H54 (cell line): ENCODE data around the gene S100P.
A peak's percentile ranks its signal among the peaks of the same experiment; 100 is the strongest.
"Not testable (repeated sequence)": the region's sequence is repeated elsewhere in the genome, so short reads cannot be mapped to it uniquely, and the experiment has no call there.

ENCODE experiments used
- DNase-seq: peaks from one replicate; pipeline ENCODE4 v3.0.0; 2011; ENCODE audit warnings: low spot score, mixed read lengths; ENCODE audit not compliant: insufficient read length
- FAIRE-seq: peaks from 3 replicates; lab custom pipeline; 2011; peaks lifted over from hg19 to GRCh38; lab: Jason Lieb, UNC
- POLR2A ChIP-seq: IDR thresholded peaks from 2 replicates; pipeline ENCODE4 v1.6.1; 2011; ENCODE audit warnings: low read depth, mild to moderate bottlenecking, low read length

The S100P gene

DNA sequence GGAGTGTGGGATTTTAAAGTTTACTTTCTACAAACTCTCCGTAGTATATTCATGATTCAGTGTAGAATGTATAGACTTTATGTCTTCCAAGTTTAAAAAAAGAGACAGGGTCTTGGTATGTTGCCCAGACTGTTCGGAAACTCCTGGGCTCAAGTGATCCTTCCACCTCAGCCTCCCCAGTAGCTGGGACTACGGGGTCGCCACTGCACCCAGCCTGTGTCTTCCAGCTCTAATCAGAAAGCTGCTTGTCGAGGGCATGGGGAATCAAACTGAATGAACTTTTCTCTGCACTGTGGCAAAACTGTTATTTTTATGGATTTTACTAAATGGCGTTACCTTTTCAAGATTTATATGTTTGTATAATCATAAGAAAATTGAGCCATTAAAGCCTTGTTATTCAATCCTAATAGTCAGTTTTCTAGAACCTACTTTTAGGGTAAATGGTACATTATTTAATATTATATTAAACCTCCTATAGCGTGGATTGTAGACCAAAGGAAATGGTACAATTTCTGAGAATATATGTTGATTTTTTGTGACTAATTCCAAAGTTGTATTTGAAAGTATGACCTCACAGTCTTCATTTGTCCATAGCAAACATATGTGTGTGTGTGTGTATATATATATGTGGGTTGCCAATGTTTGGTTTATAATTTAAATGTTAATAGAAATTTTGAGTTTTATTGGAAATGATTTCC is 23.4 kb downstream of the S100P start:
- FAIRE-seq (no peak), DNase-seq (no peak)
- no peak for TF ChIP-seq POLR2A

GRCh38 chr4:6718932-6719610 is 25.4 kb downstream of the S100P start:
- FAIRE-seq (no peak), DNase-seq (no peak)
- no peak for TF ChIP-seq POLR2A

GRCh38 chr4:6719611-6720179 is 26.0 kb downstream of the S100P start:
- DNase-seq (no peak), FAIRE-seq (no peak)
- no peak for TF ChIP-seq POLR2A

GRCh38 chr4:6720202-6720699 is 26.6 kb downstream of the S100P start:
- FAIRE-seq (no peak), DNase-seq (peak; percentile 77)

GRCh38 chr4:6721121-6721520 is 27.4 kb downstream of the S100P start:
- TF ChIP-seq POLR2A = no peak
- FAIRE-seq = no peak
- DNase-seq = no peak

More at GRCh38 chr4:6720202-6720699, 26.6 kb downstream of the S100P start:
- no peak for TF ChIP-seq POLR2A

DNA sequence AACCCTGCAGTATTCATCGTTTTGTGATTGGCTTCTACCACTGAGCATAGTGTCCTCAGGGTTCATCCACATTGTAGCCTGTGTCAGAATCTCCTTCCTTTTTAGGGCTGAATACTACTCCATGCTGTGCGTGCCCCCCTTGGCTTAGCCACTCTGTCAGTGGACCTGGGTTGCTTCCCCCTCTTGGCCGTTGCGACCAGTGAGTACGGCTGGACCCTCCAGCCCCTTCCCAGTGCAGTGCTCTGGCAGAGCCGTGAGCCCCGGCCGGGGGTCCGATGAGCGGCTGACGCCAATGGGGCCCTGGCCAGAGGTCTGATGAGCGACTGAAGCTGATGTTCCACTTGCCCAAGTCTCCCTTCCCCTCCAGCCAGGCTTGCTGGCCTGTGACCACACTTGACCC is 29.2 kb downstream of the S100P start:
- FAIRE-seq (no peak), DNase-seq (no peak)
- no peak for TF ChIP-seq POLR2A

GRCh38 chr4:6723851-6724250 is 30.2 kb downstream of the S100P start:
- DNase-seq (no peak), FAIRE-seq (no peak)
- TF ChIP-seq POLR2A = no peak

GRCh38 chr4:6724421-6725111 is 30.9 kb downstream of the S100P start:
- FAIRE-seq (no peak), DNase-seq (no peak)
- TF ChIP-seq POLR2A = no peak

- FAIRE-seq, DNase-seq: not testable (repeated sequence)
- peak; percentile 10; the same call in 1 of the 2 replicates for TF ChIP-seq POLR2A
These were observed 31.8 kb downstream of the S100P start for GRCh38 chr4:6725427-6725961.

GRCh38 chr4:6727081-6727942 is 33.6 kb downstream of the S100P start:
- no peak for TF ChIP-seq POLR2A
- no peak for FAIRE-seq
- DNase-seq = no peak

- DNase-seq (no peak), FAIRE-seq (no peak)
- TF ChIP-seq POLR2A = no peak
These were observed 34.2 kb downstream of the S100P start for GRCh38 chr4:6727943-6728250.

DNA sequence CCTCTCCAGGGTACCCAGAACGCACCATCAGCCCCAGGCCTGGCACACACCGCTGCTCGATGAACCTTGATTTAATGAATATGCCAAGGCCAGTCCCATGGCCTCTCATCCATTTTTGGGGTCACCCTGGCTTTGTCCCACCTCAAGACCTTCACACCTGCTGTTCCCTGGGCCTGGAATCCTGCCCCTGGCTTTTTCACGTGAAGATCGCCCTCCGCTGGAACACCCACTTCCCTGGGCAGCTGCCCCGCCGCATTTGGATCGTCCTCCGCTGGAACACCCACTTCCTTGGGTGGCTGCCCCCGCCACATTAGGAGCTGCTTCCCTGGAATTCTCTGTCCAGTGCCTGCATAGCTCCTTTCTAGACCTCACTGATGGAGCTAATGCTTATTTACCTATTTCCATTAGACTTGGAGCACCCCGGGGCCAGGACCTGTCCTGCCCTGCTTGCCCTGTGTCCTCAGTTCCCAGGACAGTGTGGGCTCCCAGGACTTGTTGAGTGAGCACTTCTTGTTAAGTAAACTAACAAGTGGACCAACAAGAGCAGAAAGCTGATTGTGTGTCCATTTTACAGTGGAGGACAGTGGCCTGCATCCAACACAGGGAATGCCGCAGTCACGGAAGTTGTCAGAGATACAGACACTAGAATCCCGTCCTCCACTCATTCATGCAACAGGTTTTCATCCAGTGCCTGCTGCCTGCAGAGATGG is 34.8 kb downstream of the S100P start:
- no peak for DNase-seq
- no peak for TF ChIP-seq POLR2A

More for the DNA sequence above, 34.8 kb downstream of the S100P start:
- no peak for FAIRE-seq
